ENCODE results near the gene SLC7A5. TPM values are rescaled to one million over a fixed set of nuclear protein-coding genes. Genes with fewer than 3 reads are reported as not detected.

Gene SLC7A5
- total RNA-seq (2022; extraction: Qiagen RNA extraction; ENCODE audit: low read depth): 724 to 961 TPM (median 940 TPM) in 5 replicates

GRCh38 chr16:87869061-87869878, at the start of gene SLC7A5:
Gene SLC7A5, minus strand, starts transcription at chr16:87869507. Its CDS starts 85 bp downstream, at chr16:87869422.

Other genes with a start within 250 kb of the SLC7A5 start
- 41.1 to 45.2 TPM (median 42.5 TPM) in 5 replicates for gene KLHDC4, start 103.5 kb downstream of the SLC7A5 start, total RNA-seq (2022; extraction: Qiagen RNA extraction; ENCODE audit: low read depth)
- not detected in 5 replicates for gene CA5A, start 67.0 kb upstream of the SLC7A5 start, total RNA-seq (2022; extraction: Qiagen RNA extraction; ENCODE audit: low read depth)
- 13.0 to 18.4 TPM (median 16.2 TPM) in 5 replicates for gene BANP, start 81.9 kb upstream of the SLC7A5 start, total RNA-seq (2022; extraction: Qiagen RNA extraction; ENCODE audit: low read depth)